HTERT RPE-1 (cell line): ENCODE measurements around the gene PPP4R4.

Experiments
- in situ Hi-C: fragments of 300-500 bp; cut with MboI; formaldehyde crosslinking; loops from 4 replicates; pipeline ENCODE4 v1.14.3; 2020; ENCODE audit warnings: low sequenced_read_pairs

PPP4R4 gene, protein sequence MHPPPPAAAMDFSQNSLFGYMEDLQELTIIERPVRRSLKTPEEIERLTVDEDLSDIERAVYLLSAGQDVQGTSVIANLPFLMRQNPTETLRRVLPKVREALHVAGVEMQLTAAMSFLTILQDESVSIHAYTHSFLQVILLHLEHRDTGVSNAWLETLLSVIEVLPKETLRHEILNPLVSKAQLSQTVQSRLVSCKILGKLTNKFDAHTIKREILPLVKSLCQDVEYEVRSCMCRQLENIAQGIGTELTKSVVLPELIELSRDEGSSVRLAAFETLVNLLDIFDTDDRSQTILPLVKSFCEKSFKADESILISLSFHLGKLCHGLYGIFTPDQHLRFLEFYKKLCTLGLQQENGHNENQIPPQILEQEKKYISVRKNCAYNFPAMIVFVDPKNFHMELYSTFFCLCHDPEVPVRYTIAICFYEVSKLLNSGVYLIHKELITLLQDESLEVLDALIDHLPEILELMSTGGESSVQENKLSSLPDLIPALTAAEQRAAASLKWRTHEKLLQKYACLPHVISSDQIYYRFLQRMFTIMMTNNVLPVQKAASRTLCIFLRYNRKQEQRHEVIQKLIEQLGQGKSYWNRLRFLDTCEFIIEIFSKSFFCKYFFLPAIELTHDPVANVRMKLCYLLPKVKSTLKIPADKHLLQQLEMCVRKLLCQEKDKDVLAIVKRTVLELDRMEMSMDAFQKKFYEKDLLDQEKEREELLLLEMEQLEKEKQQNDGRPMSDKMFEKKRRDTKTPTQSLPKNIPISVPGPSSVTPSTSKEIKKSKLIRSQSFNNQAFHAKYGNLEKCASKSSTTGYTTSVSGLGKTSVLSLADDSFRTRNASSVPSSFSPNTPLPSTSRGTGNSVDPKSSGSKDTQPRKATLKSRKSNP

DNA sequence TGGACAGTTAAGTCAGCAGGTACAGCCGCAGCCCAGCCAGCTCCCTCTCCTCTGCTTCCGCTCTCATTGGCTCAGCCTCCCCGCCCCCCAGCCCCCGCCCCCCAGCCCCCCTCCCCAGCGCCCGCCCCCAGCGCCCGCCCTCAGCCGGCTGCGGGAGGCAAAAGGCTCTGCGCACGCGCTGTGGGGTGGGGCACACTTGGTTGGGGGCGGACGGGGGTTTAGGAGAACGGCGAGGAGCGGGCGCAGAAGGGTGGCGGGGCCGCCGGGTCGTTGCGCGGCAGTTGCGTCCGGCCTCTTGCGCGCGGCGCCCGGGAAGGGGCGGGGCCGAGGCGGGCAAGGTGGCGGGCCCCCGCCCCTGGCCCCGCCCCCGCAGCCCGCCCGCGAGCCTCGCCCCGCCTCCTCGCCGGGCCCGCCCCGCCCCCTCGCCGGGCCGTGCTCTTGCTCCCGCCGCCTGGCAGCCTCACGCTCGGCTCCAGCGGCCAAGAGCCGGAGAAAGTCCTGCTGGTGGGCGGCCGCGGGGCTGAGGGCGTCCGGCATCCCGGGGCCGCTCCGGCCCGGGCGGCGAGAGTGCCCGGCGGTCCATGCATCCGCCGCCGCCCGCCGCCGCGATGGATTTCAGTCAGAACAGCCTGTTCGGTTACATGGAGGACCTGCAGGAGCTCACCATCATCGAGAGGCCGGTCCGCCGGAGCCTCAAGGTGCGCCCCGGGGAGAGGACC lies at the start of gene PPP4R4:
TSS of gene PPP4R4 (plus strand) at position 438 of the 719 bp plus-strand sequence. CDS start at position 582, 144 bp downstream.
- in situ Hi-C loops, result no loop called here

DNA sequence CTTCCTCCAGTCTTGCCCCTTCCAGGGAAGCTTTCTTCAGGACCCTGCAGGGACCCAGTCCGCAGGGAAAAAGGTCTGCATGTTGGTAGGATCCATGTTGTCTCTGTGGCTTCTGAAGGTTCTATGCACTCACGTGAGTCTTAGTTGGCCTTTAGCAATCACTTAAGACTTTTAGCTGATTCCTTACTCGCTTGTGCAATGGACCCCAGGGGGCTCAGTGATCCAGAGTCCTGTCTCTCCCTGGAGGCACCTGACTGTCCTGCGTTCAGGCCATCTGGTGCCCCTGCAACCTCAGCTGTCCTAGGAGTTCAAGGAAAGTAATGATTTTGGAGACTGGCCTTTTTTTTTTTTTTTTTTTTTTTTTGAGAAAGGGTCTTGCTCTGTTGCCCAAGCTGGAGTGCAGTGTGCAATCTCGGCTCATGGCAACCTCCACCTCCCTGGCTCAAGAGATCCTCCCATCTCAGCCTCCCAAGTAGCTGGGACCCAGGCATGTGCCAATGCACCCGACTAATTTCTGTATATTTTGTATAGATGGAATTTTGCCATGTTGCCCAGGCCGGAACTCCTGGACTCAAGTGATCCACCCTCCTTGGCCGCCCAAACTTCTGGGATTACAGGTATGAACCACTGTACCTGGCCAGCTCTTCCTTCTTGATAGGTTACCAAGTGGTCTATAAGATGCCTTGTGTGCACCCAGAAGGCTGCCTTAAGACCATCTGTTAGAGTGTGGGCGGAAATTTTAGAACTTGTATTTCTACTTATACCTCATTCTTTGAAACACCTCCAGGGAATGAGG lies 49.3 kb upstream of the PPP4R4 start:
- in situ Hi-C loops, result no loop called here

DNA sequence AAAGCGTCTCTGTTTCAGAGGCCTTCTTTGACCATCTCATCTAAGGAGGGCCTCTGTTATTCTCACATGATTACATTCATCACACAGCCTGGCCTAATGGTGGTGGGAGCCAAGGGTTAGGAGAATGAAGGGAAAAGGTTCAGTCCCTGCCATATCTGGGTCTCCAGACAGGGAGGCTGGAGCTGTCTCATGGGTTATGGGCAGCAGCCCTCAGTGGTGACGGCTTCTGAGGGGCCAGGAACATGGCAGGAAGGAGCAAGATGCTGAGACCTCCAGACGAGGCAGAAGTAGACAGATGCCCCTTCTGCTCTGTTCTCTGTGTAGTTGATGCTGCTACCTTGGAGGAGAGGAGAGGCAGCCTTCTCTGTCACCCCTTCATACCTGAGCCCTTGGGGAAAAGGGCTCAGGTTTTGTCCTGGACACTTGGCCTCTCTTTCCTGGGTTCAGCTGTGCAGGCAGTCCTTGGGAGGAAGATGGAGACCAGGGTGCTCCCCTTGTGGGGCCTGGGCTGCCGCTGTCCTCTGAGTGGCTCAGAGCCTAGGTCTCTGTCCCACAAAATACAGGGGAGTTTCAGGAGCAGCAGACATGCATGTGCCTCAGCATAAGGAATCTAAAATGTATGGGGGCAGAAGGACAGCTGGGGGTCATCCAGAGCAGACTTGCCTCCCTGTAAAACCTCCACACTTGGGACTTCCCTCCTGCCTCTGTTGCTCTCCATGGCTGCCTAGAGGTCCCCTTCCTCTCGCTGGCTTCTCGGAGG lies 48.3 kb upstream of the PPP4R4 start:
- in situ Hi-C loops, result no loop called here

DNA sequence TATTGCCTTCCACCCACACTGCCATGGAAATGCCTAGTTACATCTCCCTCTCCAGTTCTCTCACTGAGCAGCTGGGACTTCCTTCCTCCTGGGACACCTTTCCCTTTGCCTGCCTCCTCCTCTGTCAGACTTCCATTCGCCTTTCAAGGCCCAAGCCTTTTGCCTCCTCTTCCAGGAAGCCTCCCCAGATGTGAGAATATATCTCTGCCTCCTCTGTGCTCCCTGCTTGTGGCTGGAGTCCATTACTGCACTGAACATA lies 47.8 kb upstream of the PPP4R4 start:
- in situ Hi-C loops, result no loop called here

DNA sequence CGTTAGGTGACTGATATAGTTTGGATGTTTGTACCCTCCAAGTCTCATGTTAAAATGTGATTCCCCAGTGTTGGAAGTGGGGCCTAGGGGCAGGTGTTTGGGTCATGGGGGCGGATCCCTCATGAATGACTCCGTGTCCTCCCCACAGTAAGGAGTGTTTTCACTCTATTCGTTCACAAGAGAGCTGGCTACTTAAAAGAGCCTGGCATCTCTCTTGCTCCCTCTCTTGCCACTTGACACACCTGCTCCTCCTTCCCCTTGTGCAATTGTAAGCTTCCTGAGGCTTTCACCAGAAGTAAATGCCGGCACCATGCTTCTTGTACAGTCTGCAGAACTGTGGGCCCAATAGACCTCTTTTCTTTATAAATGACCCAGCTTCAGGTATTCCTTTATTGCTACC lies 47.3 kb upstream of the PPP4R4 start:
- in situ Hi-C loops, result no loop called here

DNA sequence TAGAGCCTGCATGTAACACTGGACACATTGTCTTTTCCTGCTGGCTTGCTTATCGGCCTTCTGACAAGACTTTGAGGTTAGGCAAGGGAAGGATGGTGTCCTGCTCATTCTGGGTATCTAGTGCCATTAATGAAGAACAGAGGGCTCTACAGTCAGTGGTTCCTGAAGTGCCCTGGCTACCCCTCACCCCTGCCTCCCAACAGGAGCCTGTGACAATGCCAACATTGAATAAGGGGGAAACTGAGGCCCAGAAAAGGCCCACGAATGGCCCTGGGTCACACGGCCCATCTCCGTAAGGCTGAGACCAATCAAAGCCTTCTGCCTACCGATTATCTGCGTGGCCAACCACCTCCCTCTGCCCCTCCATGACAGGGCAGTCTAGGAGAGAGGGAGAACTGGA lies 46.8 kb upstream of the PPP4R4 start:
- in situ Hi-C loops, result no loop called here

DNA sequence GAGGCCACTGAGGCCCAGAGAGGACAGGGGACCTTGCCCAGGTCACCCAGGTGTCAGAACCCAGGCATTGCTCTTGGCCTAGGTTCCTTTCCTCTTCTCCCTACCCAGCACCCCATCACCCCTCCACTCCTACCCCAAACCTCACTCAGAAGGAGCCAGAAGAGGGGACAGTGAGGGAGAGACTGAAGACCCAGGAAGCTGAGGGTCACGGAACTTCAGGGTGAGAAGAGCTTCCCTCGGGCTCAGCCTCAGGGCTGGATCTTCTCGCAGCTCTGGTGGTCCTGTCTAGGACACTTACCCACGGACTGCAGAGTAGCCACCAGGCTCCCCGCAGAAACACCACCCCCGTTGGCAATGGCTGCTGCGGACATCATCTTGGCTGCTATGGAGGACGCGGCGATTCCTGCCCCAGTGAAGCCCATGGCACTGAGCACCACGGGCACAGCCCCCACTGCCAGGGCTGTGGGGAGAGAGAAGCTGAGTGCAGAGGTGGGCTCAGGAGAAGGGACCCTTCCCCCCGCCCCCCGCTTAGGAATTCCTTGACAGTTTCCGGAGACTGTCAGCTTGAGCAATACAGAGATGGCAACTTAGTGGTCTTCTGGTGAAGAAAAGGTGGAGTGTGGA lies 45.8 kb upstream of the PPP4R4 start:
- in situ Hi-C loops, result no loop called here

DNA sequence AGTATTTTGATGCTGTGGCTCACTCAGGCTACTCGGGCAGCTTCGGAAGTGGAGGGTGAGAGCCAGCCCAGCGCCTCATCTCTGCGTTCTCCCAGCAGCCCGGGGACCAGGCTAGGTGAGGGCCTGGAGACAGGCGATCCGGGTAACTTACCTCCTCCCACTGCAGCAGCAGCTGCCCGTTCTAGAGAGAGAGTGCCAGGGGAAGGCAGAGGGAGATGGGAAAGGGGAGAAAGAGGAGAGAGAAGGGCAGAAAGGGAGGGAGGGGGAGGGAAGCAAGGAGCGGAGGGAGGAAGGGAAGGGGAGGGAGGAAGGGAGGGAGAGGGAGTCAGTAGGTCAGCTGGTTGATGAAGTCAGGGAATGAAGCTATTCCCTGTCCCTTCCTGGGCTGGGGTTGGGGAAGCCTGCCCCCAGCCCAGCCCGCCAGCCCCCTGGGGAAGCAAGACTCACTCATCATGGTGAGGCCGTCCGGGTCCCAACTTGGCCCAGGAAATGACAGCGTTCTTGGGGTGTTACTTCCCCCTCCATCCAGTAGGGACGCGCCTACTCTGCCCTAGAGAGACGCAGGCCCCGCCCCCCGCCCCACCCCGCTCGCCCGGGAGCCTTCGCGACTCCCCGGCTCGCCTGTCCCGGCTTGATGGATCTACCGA lies 44.9 kb upstream of the PPP4R4 start, which contains the start of gene IFI27L2:
TSS of gene IFI27L2 (minus strand) at position 494 of the 647 bp plus-strand sequence. CDS start at position 454, 40 bp downstream.
- in situ Hi-C loops, result no loop called here

DNA sequence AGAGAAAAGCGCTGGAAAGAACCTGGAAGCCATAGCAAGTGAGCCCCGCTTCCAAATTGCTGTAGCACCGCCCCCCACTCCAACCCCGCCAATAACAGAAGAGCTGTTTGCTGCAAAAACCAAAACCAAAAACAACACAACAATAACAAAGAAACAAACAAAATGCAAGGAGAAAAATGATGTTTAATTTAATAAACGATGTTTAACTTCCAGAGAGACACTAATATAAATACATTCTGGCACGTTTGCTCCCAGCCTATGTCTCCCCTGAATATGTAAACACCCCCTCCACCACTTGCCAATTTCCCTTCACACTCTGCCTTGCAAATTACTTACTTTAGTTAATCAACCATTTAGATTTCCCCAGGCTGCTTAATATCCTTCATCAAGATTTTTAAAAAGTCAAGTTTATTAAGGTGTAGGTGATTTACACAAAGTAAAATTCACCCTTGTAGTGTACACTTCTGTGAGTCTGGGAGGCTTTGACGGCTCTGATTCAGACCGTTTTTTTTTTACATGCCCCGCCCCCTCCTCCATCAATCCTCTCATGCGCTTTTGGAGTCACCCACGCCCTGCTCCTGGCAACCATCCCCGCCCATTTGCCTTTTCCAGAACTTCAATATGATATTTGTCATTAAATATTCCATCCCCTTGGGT lies 44.2 kb upstream of the PPP4R4 start:
- in situ Hi-C loops, result no loop called here

DNA sequence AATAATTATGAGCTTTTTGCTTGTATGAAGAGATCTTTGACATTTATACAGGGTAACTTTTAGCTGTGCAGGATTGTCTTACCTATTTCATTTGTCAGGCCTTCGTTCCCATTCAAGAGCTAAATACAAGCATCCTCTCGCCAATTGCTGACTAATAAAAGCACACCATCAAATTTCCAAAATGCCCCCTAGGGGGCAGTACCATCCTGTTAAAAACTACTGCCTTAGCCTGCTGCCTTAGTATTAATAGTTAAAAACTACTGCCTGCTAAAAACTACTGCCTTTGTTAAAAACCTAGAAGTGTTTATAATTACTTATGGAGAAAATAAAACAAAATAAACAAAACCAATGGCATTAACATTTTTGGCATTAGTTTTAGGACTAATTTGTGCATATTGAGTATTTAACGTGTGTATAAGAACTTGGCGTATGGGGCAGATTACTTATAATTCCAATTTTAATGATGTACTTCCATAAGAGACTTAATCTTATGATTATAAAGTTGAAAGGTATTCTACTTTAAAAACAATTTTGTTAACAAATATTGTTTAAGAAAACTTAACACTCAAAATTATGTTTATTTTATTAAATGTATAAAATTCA lies 41.7 kb upstream of the PPP4R4 start:
- in situ Hi-C loops, result no loop called here

DNA sequence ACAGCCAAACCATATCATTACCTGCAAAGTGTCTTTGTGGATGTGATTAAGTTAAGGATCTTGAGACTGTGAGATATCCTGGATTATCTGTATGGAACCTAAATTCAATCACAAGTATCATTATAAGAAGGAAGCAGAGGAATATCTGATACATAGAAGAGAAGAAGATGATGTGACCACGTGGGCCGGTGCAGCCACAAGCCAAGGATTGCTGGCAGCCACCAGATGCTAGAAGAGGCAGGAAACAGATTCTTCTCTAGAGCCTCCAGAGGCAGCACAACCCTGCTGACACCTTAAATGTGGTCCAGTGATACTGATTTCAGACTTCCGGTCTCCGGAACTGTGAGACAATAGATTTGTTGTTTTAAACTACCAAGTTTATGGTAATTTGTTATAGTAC lies 38.6 kb upstream of the PPP4R4 start:
- in situ Hi-C loops, result no loop called here

DNA sequence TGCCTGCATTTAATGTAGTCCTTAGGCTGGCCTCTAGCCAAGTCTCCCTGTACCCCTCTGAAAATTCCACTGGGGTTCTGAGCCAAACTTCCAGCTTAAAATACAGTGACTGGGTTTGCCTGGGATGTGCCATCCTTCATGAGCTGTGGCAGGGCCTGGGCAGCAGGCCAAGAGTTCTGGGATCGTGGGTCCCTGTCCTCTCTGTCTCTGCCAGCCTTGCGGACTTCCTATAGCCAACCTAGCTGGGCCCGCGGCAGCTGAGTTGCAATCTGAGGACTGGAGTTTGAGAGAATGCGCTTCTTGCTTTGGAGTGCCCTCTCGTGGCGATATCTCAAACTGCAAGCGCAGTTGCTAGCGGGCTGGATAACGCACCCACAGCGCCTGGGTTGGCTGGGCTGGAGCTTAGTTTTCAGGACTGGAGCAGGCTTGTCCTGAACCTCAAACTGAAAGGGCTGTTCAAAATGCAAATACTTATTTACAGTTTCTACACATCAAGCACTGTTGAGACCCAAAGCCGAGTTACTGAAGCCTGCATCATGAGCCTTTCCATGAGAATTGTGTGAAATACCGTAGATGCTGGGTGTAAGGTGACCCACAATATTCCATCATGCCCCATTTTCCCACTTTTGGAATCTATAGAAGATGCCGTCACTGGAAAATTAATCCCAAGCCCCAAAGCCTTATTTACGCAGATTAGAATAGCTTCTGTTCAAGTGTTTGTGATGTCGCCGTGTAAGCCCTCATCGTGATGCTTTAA lies 37.4 kb upstream of the PPP4R4 start:
- in situ Hi-C loops, result no loop called here

DNA sequence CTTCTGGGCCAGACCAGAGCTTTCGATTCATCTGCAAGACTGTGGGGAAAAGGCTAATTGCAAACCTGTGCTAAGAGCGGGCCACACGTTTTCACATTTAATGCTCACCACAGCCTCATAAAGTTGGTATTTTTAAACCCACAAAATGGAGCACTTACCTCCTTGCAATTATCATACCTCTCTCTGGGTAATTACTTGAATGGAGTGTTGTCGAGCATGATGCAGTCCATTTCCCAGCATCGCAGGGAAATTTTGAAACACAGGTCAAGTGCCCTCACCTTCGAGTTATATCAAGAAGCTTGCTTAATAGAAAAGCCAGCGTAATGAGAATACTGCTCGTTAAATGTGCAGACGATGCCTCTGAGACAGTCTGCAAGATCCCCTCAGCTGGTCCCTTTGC lies 35.9 kb upstream of the PPP4R4 start:
- in situ Hi-C loops, result no loop called here

DNA sequence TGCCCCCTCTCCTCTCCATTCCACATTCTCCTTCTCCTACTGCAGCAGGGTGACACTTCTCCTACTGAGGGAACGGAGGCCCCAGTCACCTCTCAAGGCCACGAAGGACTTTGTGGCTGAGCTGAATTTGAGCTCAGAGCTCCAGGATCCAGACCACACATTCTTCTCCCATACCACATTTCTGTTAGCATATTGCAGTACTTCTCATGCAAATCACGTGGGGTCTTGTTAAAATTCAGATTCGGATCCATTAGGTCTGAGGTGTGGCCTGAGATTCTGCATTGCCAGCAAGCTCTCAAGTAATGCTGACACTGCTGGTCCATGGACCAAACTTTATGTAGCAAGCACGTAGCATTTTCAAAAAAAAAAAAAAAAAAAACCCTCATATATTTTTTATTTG lies 35.1 kb upstream of the PPP4R4 start:
- in situ Hi-C loops, result no loop called here

DNA sequence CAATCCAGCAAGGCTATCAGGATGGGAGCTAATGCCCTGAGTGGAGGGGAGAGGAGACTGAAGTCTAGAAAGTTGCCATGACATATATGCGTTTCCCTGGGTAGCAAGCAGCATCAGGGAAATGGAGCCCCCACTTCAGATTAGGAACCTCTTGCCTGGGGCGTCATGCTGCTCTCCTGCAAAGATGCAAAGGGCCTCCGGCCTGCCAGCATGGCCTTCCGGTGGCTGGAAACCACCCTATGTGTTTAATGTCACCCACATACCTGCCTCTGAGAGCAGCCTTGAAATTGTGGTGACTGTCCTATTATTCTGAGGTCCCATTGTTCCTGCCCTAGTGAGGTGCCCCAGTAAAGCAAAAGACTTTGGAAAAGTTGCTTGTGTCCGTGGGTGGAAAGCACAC lies 34.7 kb upstream of the PPP4R4 start:
- in situ Hi-C loops, result no loop called here

DNA sequence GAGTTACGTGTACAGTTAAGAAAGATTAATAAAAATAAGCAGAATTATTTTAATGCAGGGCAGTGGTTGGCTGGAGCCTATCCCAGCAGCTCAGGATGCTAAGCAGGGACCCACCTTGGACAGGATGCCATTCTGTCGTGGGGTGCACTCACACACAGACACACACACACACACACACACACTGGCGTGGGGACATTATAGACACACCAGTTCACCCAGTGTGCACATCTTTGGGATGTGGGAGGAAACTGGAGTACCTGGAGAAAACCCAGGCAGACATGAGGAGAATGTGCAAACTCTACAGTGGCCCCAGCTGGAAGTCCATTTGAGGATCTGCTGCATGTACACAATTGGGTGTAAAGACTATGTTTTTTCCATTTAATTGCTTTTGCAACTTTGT lies 31.9 kb upstream of the PPP4R4 start:
- in situ Hi-C loops, result no loop called here

DNA sequence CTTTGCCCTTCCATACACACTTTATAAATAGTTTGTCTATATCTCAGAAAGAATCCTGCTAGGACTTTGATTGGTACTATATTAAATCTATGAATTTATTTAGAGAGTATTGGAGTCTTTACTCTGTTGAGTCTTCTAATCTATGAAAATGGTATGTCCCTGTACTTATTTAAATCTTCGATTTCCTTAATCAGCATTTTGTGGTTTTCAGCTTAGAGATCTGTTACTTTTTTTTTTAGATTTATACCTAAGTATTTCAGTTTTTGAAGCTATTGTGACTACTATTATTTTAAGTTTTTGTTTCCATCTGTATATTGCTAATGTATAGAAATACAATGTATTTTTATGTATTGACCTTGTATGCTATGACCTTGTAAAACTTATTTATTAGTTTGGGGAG lies 31.3 kb upstream of the PPP4R4 start:
- in situ Hi-C loops, result no loop called here
